ENCODE measurements around the gene SCN10A.

The SCN10A gene

DNA sequence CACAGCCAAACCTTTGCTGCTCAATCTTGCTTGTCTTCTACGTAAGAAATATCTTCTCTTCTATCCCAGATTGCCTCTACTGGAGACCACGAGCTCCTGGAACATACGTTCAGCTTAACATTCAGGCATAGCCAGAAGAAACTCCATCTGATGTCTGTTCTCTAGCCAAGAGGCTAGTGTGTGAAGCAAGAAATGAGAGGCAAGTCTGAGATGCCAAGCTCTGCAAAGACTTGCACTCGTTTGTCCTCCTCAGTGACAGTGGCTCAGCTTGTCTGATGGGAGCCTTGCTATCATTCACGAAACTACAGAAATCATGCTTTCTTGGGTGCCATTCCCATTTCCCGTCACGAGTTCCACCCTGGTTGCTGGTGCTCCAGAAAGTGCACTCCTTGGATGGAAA lies at the start of gene SCN10A:
TSS of gene SCN10A (minus strand) at position 192 of the 400 bp plus-strand sequence. CDS start 22,207 bp downstream, outside the sequence.
- intact Hi-C loops (cut with DNase I), result no loop called here
- DNase-seq, result no peak

- intact Hi-C loops (cut with DNase I), result no loop called here
Measured at GRCh38 chr3:38853011-38853410, 37.0 kb upstream of the SCN10A start.

DNA sequence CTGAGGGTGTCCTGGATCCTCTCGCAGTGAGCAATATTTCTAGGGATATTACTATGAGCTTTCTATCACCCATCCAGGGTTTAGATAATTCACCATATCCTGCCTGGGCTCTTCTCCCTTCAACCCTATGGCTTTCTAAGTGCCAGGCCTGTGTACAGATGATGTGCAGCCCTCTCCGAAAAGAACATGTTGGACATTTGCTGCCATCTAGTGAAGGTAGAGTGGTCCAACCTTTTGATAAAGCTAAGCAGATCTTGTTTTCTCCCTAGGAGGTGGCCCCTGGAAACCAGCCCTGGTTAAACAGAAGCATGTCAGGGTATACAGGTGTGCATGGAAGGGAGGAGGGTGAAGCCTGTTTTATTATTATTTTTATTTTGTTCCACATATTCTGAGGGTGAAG lies 27.9 kb upstream of the SCN10A start:
- intact Hi-C loops (cut with DNase I), result no loop called here
- peak in 2 of 42 donors; percentile 5 to 11 for DNase-seq

More at GRCh38 chr3:38853011-38853410, 37.0 kb upstream of the SCN10A start:
- DNase-seq, result no peak

DNA sequence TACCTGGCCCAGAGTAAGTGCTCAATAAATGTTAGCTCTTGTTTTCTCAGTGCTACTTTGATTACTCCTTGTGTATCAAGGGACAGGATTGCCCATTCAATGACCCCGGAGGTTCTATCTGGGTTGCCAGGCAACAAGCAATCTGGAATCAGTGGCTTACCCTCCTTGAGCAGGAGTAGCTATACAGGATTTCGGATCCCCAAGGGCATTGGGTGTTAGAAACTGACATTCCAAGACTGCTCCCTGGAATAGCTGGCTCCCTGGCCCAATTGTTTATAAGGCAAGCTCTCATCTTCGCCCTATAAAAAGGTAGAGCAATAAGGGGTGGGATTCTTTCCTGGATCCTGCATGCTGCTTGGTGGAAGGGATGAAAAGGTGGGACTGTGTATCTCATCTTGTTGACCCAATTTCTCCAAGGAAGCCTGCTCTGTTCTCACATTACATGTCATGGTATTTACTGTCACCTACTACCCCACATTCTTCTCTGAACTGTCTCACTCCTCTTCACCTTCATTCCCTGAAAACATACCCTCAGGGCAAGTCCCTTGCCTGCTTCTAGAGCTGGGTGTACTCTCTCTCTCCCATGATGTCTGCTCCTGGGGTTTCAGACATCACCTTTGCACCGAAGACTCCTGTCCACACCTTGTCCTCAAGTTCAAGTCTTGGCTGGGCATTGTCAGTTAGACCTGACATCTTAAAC lies 26.4 kb upstream of the SCN10A start:
- intact Hi-C loops (cut with DNase I), result no loop called here
- DNase-seq, result no peak

GRCh38 chr3:38840987-38841386 lies 25.0 kb upstream of the SCN10A start:
- no peak for DNase-seq
- intact Hi-C loops (cut with DNase I), result no loop called here

GRCh38 chr3:38837358-38837757 lies 21.3 kb upstream of the SCN10A start:
- no peak for DNase-seq
- intact Hi-C loops (cut with DNase I), result no loop called here

DNA sequence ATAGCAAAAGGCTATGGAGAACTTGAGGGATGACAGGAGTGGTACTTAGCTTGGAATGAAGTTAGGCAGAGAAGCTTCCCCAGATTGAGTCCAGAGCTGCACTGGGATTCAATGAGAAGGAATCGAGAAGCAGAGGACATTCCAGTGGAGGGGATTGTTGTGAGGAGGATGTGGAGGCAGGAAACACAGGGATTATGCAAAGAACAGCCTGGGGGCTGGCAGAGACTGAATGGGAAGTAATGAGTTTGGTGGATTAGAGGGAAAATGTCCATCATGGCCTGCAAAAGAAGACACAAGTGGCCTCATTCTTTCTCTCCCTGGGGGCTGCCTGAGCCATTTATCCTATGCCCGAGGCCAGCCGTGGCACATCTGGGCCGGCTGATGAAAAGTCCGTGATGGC lies 20.5 kb upstream of the SCN10A start:
- intact Hi-C loops (cut with DNase I), result no loop called here
- DNase-seq, result no peak

DNA sequence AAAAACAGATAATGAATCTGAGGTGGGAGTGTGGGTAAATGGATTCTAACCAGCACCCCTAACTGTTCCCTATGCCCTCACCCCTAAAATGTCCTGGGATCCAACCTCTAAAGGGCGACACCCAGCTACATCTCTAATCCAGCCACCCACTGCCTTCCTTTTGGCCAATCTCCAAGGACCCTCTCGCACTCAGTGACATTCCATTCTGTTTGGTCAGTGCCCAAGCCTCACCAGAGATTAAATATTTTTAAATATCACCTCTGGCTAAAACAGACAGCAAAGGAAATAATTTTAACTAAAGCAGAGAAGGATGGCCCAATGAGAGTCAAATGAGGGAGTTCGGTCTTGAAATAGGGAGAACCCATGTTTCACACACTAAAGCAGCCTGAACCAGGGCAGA lies 19.9 kb upstream of the SCN10A start:
- no peak for DNase-seq
- intact Hi-C loops (cut with DNase I), result no loop called here

GRCh38 chr3:38834717-38835116 lies 18.7 kb upstream of the SCN10A start:
- intact Hi-C loops (cut with DNase I), result no loop called here
- no peak for DNase-seq

- DNase-seq, result peak in 4 of 42 donors; percentile 3 to 44 (median 10)
- intact Hi-C loops (cut with DNase I), result no loop called here
Measured at GRCh38 chr3:38834110-38834509, 18.1 kb upstream of the SCN10A start.

DNA sequence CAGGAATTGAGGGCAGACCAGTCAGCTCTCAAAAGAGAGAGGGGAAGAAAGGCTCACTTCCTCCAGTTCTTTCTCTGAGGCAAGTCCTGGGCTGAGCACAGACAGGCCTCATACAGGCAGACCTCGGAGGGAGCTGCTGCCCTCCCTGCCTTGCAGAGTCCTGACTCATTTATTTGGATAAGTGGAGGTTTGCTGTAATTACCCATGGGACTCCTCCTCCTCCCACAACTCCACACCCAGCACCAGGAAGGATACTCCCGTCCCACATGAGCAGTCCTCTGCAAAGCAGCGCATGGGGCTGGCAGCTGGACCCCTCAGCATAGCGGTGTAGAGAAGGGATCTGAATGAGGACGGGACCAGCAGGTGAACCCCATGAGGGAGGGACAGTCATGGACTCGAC lies 13.4 kb upstream of the SCN10A start:
- intact Hi-C loops (cut with DNase I), result no loop called here

DNA sequence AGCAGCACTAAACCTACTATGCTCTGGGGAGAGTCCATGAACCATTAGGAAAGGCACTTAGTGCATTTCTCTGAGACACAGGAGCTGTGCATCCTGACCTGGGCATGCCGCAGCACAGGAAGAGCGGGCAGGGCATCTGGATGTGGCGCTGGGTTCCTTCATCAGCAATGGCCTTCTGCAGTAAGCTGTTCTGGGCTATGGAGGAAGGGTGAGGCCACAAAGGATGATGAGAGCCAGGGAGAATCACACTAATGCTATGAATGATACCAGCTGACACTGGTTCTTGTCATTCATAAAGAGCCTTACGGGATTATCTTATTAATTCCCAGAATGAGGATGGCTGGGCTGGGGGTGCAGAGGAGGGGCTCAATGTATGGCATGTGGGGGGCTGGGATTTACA lies 12.7 kb upstream of the SCN10A start:
- intact Hi-C loops (cut with DNase I), result no loop called here

More for the DNA sequence above, 13.4 kb upstream of the SCN10A start:
- no peak for DNase-seq

DNA sequence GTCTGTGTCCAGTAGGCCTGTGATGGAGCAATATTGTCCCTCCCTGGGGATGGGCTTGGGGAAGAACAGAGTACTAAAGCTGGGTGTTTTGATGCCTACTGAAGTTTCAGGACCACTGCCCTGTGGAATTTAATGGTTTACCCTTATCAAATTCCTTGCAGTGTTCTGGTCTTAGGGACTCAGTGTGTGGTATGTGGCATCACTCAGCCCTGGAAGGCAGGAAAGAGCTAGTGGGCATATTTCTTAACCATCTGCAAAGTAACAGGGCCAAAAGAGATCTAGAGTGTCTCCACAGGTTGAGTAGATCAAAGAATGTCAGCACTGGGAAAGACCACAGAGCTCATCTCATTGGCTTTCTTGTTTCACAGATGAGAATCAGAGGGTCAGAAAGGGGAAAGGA lies 11.8 kb upstream of the SCN10A start:
- DNase-seq, result no peak
- intact Hi-C loops (cut with DNase I), result no loop called here

More for the DNA sequence above, 12.7 kb upstream of the SCN10A start:
- DNase-seq, result no peak

GRCh38 chr3:38826001-38826400 lies 10.0 kb upstream of the SCN10A start:
- no peak for DNase-seq
- intact Hi-C loops (cut with DNase I), result no loop called here

- no peak for DNase-seq
- intact Hi-C loops (cut with DNase I), result no loop called here
Measured at GRCh38 chr3:38824349-38824748, 8.3 kb upstream of the SCN10A start.

DNA sequence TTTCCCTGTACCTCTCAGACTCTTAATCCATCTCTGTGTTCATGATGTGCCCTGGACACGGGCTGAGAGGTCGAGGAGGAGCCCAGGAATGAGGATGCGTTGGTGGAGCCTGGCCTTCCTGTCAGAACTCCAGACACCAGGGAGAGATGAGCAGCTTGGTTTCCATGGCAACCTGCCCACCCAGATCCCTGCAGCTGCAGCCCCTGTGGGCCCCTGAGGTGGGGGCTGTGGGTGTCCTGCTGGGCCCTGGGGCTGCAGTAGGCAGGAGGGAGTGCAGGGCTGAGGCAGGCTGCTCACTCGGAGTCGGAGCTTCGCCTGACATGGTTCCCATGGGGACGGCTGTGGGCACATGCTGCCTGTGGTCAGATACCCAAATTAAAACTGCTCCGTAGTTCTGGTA lies 7.7 kb upstream of the SCN10A start:
- intact Hi-C loops (cut with DNase I), result no loop called here
- no peak for DNase-seq

GRCh38 chr3:38823186-38823585 lies 7.2 kb upstream of the SCN10A start:
- DNase-seq, result no peak
- intact Hi-C loops (cut with DNase I), result no loop called here

GRCh38 chr3:38811822-38812221 lies 4.2 kb downstream of the SCN10A start:
- DNase-seq, result no peak
- intact Hi-C loops (cut with DNase I), result no loop called here

DNA sequence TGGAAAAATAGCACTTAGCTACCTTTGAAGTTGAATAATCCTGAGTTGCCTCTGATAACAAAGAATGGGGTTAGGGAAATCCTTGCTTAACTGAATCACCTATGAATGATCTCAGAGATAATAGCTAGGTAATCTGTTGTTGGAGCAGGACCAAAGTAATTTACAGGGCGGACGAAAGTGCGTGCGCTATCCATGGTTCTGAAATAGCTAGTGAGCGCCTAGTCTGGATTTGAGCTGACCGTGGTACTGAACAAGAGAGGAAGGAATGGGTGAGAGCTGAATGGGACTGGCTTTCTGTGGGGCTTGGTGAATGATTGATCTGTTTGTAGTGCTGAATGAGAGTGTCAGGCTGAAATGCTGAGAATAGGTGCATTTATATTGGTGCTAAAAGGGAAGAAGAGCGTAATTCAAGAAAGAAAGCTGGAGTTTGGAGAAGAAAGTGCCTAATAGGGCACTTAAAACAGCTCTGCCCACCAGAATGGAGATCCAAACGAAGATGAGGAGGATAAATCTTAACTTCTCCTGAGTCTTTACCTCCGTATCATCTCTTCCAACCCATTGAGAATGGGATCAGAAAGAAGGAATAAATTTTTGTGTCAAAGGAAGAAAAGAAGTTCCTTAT lies 10.1 kb downstream of the SCN10A start:
- DNase-seq, result peak in 9 of 42 donors; percentile 3 to 49 (median 11)
- intact Hi-C loops (cut with DNase I), result no loop called here

DNA sequence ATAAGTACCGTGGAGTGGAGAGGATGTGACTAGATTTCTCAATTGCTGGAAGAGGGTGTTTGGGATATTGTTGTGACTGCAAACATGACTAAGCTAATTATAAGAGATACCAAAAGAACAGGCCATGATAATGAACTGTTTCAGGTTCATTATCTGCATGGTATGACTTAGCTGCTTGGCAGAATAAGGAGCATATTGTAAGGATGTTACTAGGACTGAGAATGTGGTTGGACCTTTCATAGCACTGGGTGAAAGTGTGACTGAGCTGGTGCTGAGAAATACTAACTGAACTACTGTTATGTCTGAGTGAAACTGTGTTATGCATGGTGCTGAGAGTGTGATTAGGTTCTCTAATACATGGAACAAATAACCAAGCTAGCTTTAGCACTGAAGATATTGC lies 11.0 kb downstream of the SCN10A start:
- intact Hi-C loops (cut with DNase I), result no loop called here
- no peak for DNase-seq

GRCh38 chr3:38800511-38800910 lies 15.5 kb downstream of the SCN10A start:
- intact Hi-C loops (cut with DNase I), result no loop called here
- DNase-seq, result no peak
